WTC11 (cell line): ENCODE data around the gene SEC16B.

Experiments
- CBFB ChIP-seq: sonication (generic); formaldehyde crosslinking; IDR thresholded peaks from 2 replicates; pipeline ENCODE4 v1.8.1; 2022; ENCODE audit warnings: mild to moderate bottlenecking, low read depth, missing genetic modification reagents
- FOXP1 ChIP-seq: sonication (generic); formaldehyde crosslinking; IDR thresholded peaks from 2 replicates; pipeline ENCODE4 v1.8.0; 2022; ENCODE audit warnings: missing genetic modification reagents, mild to moderate bottlenecking, moderate library complexity, borderline replicate concordance
- OVOL2 ChIP-seq: fragments of 250-450 bp; sonication (Bioruptor Pico); IDR thresholded peaks from 2 replicates; pipeline ENCODE4 v1.9.0; 2021; ENCODE audit warnings: mild to moderate bottlenecking, borderline replicate concordance
- SMAD3 ChIP-seq: sonication (generic); formaldehyde crosslinking; IDR thresholded peaks from 2 replicates; pipeline ENCODE4 v1.8.0; 2022; ENCODE audit warnings: missing genetic modification reagents, mild to moderate bottlenecking, borderline replicate concordance
- TF ChIP-seq, protein P1 (sequence below): fragments of 200-600 bp; IDR thresholded peaks from 2 replicates; pipeline ENCODE4 v1.8.0; 2022; ENCODE audit warnings: antibody characterized with exemption

DNA sequence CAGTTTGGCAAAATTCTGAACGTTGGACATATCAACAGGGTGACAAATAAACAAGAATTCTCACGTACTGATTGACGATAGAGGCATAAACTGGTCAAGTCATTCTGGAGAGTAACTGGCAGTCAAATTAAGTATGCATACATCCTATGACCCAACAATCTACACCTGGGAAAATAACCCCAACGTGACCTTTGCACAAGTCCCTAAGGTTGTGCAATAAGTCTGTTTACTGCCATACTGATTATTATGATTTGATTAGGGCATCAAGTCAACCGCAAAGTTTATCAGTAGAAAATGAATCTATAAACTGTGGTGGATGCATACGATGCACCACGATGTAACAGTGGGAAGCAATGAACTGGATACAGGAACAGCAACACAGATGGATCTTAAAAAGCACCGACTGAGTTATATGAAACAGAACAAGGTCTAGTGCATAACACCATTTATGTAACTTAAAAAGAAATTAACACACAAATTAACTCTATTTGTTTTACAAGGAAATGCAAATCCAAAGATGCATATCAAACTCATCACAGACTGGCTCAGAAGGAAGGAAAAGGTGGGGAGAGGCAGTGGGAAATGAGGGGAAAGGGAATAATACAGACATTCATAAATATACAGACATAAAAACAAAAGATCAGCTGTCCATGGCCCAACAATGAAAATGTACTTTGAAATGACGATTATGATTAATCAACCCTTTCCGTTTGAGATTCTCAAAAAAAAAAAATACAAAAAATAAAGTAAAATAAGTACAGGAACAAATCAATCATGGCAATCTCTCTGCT lies 41.0 kb upstream of the SEC16B start:
- TF ChIP-seq, protein P1, sequence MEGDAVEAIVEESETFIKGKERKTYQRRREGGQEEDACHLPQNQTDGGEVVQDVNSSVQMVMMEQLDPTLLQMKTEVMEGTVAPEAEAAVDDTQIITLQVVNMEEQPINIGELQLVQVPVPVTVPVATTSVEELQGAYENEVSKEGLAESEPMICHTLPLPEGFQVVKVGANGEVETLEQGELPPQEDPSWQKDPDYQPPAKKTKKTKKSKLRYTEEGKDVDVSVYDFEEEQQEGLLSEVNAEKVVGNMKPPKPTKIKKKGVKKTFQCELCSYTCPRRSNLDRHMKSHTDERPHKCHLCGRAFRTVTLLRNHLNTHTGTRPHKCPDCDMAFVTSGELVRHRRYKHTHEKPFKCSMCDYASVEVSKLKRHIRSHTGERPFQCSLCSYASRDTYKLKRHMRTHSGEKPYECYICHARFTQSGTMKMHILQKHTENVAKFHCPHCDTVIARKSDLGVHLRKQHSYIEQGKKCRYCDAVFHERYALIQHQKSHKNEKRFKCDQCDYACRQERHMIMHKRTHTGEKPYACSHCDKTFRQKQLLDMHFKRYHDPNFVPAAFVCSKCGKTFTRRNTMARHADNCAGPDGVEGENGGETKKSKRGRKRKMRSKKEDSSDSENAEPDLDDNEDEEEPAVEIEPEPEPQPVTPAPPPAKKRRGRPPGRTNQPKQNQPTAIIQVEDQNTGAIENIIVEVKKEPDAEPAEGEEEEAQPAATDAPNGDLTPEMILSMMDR = no peak
- TF ChIP-seq FOXP1 (CRISPR knock-in tag) (no peak), SMAD3 (CRISPR knock-in tag) (no peak), OVOL2 (CRISPR knock-in tag) (no peak), CBFB (CRISPR knock-in tag) (no peak)
